HepG2 (cell line): Measurements from ENCODE around the gene CAMK4. TPM values are rescaled to one million over a fixed set of nuclear protein-coding genes. Genes with fewer than 3 reads are reported as not detected.

ENCODE experiments used
- ATAC-seq: fragments of 200-7000 bp; cut with Tn5 transposase; 3 replicates; pipeline ENCODE4 v1.9.1; 2020; ENCODE audit warnings: mild to moderate bottlenecking, moderate library complexity
- BruUV-seq: library from RNA; stranded (reverse); fragments of 400-500 nt; replicated peaks from 2 replicates; lab custom pipeline; 2021; lab: Mats Ljungman, UMichigan
- CTCF ChIA-PET: fragments of 300-600 bp; formaldehyde crosslinking; extraction: SDS; loops from one replicate; lab custom pipeline; 2021; ENCODE audit warnings: low total read pairs, inconsistent platforms, low intra/inter-chr PET ratio; lab: Yijun Ruan, JAX
- POLR2A ChIA-PET: fragments of 350-600 bp; sonication (Branson Sonifier 250); formaldehyde crosslinking; loops from one replicate; lab custom pipeline; 2020; ENCODE audit warnings: antibody characterized with exemption, inconsistent platforms; lab: Yijun Ruan, JAX
- DNase-seq: peaks from one replicate; pipeline ENCODE4 v3.0.0-alpha.2; 2015; ENCODE audit warnings: low spot score
- FAIRE-seq: peaks from 3 replicates; lab custom pipeline; 2011; peaks lifted over from hg19 to GRCh38; lab: Jason Lieb, UNC
- H2AFZ ChIP-seq: one replicate; pipeline ENCODE4 v1.6.1; 2011; ENCODE audit warnings: low read length, inconsistent platforms
- H3K27ac ChIP-seq: fragments of 300-600 bp; 3 replicates; pipeline ENCODE4 v1.8.0; 2011; ENCODE audit warnings: mixed run types, mild to moderate bottlenecking, mixed read lengths, low read length, inconsistent platforms; ENCODE audit not compliant: insufficient read depth; ENCODE audit errors: extremely low read length
- H3K27me3 ChIP-seq, 2 experiments: fragments of 200-600 bp in 1 of 2; 2 replicates in 1 of 2; 3 replicates in 1 of 2; pipeline versions ENCODE4 v1.6.0 to v1.8.0; 2011; ENCODE audit warnings: low read length in 2 of 2, mild to moderate bottlenecking in 2 of 2, moderate library complexity in 2 of 2, inconsistent platforms in 1 of 2; ENCODE audit not compliant: insufficient read depth in 2 of 2, control insufficient read depth in 1 of 2
- H3K36me3 ChIP-seq, 2 experiments: fragments of 200-600 bp in 1 of 2; replicated peaks in 1 of 2; 2 replicates in 1 of 2; 3 replicates in 1 of 2; pipeline versions ENCODE4 v1.5.1 to v1.8.0; 2011; ENCODE audit warnings: low read length in 2 of 2, inconsistent platforms in 1 of 2; ENCODE audit not compliant: insufficient read depth in 2 of 2, control insufficient read depth in 1 of 2
- H3K4me1 ChIP-seq: 2 replicates; pipeline ENCODE4 v1.5.1; 2012; ENCODE audit warnings: low read length, inconsistent platforms; ENCODE audit not compliant: insufficient read depth
- H3K4me2 ChIP-seq: 2 replicates; pipeline ENCODE4 v1.6.0; 2011; ENCODE audit warnings: low read depth, low read length, inconsistent platforms
- H3K4me3 ChIP-seq, 3 experiments: fragments of 200-600 bp in 1 of 3; sonication (generic), shearing (Covaris generic) in 1 of 3; replicated peaks in 1 of 3; 2 replicates each; pipeline ENCODE4 v1.5.1; 2011 to 2016; ENCODE audit warnings: low read length in 3 of 3, inconsistent platforms in 2 of 3, low read depth in 2 of 3, mild to moderate bottlenecking in 2 of 3, control low read depth in 1 of 3, mixed read lengths in 1 of 3; ENCODE audit not compliant: insufficient read depth in 1 of 3
- H3K79me2 ChIP-seq: one replicate; pipeline ENCODE4 v1.6.1; 2011; ENCODE audit warnings: low read length, inconsistent platforms; ENCODE audit not compliant: insufficient read depth
- H3K9ac ChIP-seq: 2 replicates; pipeline ENCODE4 v1.6.0; 2011; ENCODE audit warnings: mild to moderate bottlenecking, low read depth, low read length, inconsistent platforms; ENCODE audit not compliant: insufficient read depth
- H3K9me3 ChIP-seq: 2 replicates; pipeline ENCODE4 v1.5.1; 2012; ENCODE audit warnings: mild to moderate bottlenecking, low read length
- H4K20me1 ChIP-seq: 2 replicates; pipeline ENCODE4 v1.6.0; 2011; ENCODE audit warnings: inconsistent platforms, mild to moderate bottlenecking, low read length, moderate library complexity; ENCODE audit not compliant: insufficient read depth
- ATM ChIP-seq: fragments of 450-650 bp; IDR thresholded peaks from 2 replicates; pipeline ENCODE4 v1.7.1; 2017; ENCODE audit warnings: mild to moderate bottlenecking, borderline replicate concordance
- BRCA1 ChIP-seq: sonication (generic); formaldehyde crosslinking; IDR thresholded peaks from 2 replicates; pipeline ENCODE4 v1.4.0; 2020; ENCODE audit warnings: missing genetic modification reagents
- BRD4 ChIP-seq: sonication (generic); formaldehyde crosslinking; IDR thresholded peaks from 2 replicates; pipeline ENCODE4 v1.4.0; 2020; ENCODE audit warnings: missing genetic modification reagents
- FOXC1 ChIP-seq: sonication (generic); formaldehyde crosslinking; IDR thresholded peaks from 2 replicates; pipeline ENCODE4 v1.8.0; 2022; ENCODE audit warnings: mild to moderate bottlenecking, missing genetic modification reagents, borderline replicate concordance
- FOXO1 ChIP-seq: sonication (generic); formaldehyde crosslinking; IDR thresholded peaks from 2 replicates; pipeline ENCODE4 v1.4.0; 2020; ENCODE audit warnings: missing genetic modification reagents
- HMG20A ChIP-seq: IDR thresholded peaks from 2 replicates; pipeline ENCODE4 v1.6.1; 2016; ENCODE audit warnings: borderline replicate concordance
- MIXL1 ChIP-seq: IDR thresholded peaks from 2 replicates; pipeline ENCODE4 v1.6.1; 2016
- NFIC ChIP-seq: IDR thresholded peaks from 2 replicates; pipeline ENCODE4 v1.6.1; 2012; ENCODE audit warnings: mild to moderate bottlenecking, low read length, inconsistent platforms
- NFKBIZ ChIP-seq: IDR thresholded peaks from 2 replicates; pipeline ENCODE4 v1.6.1; 2018; ENCODE audit warnings: missing genetic modification reagents, missing compliant biosample characterization
- PITX1 ChIP-seq: sonication (generic); formaldehyde crosslinking; IDR thresholded peaks from 2 replicates; pipeline ENCODE4 v1.5.1; 2020; ENCODE audit warnings: mild to moderate bottlenecking, missing genetic modification reagents
- RARA ChIP-seq: IDR thresholded peaks from 2 replicates; pipeline ENCODE4 v1.6.1; 2016; ENCODE audit warnings: missing genetic modification reagents, missing compliant biosample characterization
- SETDB1 ChIP-seq: sonication (generic); formaldehyde crosslinking; IDR thresholded peaks from 2 replicates; pipeline ENCODE4 v1.5.1; 2020; ENCODE audit warnings: missing genetic modification reagents, mild to moderate bottlenecking, borderline replicate concordance
- ZNF205 ChIP-seq: IDR thresholded peaks from 2 replicates; pipeline ENCODE4 v1.6.1; 2018; ENCODE audit warnings: missing biosample characterization, missing genetic modification reagents
- ZNF746 ChIP-seq: sonication (generic); formaldehyde crosslinking; IDR thresholded peaks from 2 replicates; pipeline ENCODE4 v1.8.0; 2022; ENCODE audit warnings: mild to moderate bottlenecking, missing genetic modification reagents
- ZNF879 ChIP-seq: sonication (generic); formaldehyde crosslinking; IDR thresholded peaks from 2 replicates; pipeline ENCODE4 v1.8.1; 2023; ENCODE audit warnings: missing genetic modification reagents
- ZNF891 ChIP-seq: sonication (generic); formaldehyde crosslinking; IDR thresholded peaks from 2 replicates; pipeline ENCODE4 v1.5.0; 2020; ENCODE audit warnings: mild to moderate bottlenecking, missing genetic modification reagents
- WGBS: methylation state at CpG from one replicate; pipeline ENCODE4 v1.1.6; 2017; ENCODE audit warnings: low lambda C conversion rate; 5-methylcytosine and 5-hydroxymethylcytosine counted together
- in situ Hi-C: cut with HindIII; loops from 2 replicates; pipeline ENCODE4 v1.10.0; 2017; ENCODE audit warnings: low pct_unique_long_range_greater_than_20kb; ENCODE audit not compliant: extremely low pct_ligation_motif_present
- intact Hi-C: fragments of 100-400 bp; cut with micrococcal nuclease; formaldehyde crosslinking; loops from one replicate; pipeline ENCODE4 v1.10.0; 2022; ENCODE audit not compliant: unreplicated experiment
- polyA plus RNA-seq, 8 experiments: library from polyadenylated mRNA; depleted of rRNA in 3 of 8; stranded (reverse) in 7 of 8; unstranded in 1 of 8; fragments of >200 nt; fragmentation: Illumina TruSeq in 4 of 8; extraction: Trizol in 4 of 8; gene quantifications; 2 replicates each; pipeline versions ENCODE4 v1.2.1 to v1.2.3, GENCODE V29; 2011 to 2016; ENCODE audit warnings: low read depth in 4 of 8, missing spikeins in 1 of 8, mixed read lengths in 1 of 8; ENCODE audit not compliant: insufficient read depth in 1 of 8
- total RNA-seq, 5 experiments: library from RNA; depleted of rRNA; stranded (reverse); fragments of >200 nt; fragmentation: Illumina TruSeq; extraction: Trizol; gene quantifications; 2 replicates each; pipeline ENCODE4 v1.2.3, GENCODE V29; 2016; ENCODE audit warnings: low read depth in 1 of 5
- TF ChIP-seq, protein P1 (sequence below), 2 experiments: fragments of 450-650 bp in 1 of 2; sonication (generic) in 1 of 2; formaldehyde crosslinking in 1 of 2; IDR thresholded peaks; 2 replicates each; pipeline versions ENCODE4 v1.6.1 to v1.8.0; 2016 to 2022; ENCODE audit warnings: antibody characterized with exemption in 1 of 2, mild to moderate bottlenecking in 1 of 2, missing genetic modification reagents in 1 of 2

The CAMK4 gene
- total and polyA plus RNA-seq, 2 of the 13 experiments (the other 11 are each of a cell fraction or from before 2014, with no cell fraction given), result not detected

DNA sequence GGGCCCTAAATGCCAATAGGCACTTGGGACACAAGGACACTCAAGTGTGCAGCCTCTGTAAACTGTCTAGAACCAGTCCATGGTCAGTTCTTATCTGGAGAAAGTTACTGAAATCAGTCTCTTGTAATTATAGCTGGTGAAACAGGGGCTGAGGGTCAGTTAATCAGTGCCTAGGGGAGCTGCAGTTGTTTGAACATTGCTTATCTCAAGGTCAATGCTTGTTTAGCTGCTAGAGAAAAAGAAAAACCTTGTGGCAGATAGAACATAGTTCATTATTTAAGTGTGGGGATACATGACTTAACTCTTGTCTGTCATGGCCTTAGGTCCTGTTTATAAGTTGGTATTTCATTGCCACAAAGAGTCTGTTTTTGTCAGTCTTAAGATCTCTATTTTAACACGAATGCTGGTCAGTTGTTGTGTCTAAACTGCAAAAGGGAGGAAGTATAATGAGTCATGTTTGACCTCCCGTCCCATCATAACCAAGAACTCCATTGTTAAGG lies 180.1 kb downstream of the CAMK4 start:
- Histone ChIP-seq H3K9ac (no peak overlapping the region), H3K9me3 (peaks cover 8% of the 10 kb centered on the region; the same call in 1 of the 2 replicates), H3K4me1 (peaks cover 20% of the 10 kb centered on the region), H3K79me2 (no peaks in the 10 kb centered on the region), H3K27ac (no peak overlapping the region), H3K4me3 (peak overlapping the region in 1 of 3 experiments; percentile 13; a peak in 1 of 6 replicates), H3K27me3 (no peaks in the 10 kb centered on the region; a peak in 1 of 5 replicates), H4K20me1 (no peaks in the 10 kb centered on the region), H3K36me3 (no peaks in the 10 kb centered on the region), H3K4me2 (peak overlapping the region; percentile 48), H2AFZ (no peak overlapping the region)
- CTCF ChIA-PET, result no interaction called here
- FAIRE-seq (peak; percentile 92), DNase-seq (peak; percentile 74), ATAC-seq (peak; percentile 99)
- WGBS, result 3% methylated on average over 2 of the region's 2 CpGs
- no TSS peak for BruUV-seq
- intact Hi-C loops (loop anchor here (10.0 kb wide), 1 partner anchor 670 kb away; the partner anchor contains the start of gene SLC25A46), in situ Hi-C loops (no loop called here)
- POLR2A ChIA-PET, result interaction anchor here (1.1 kb wide), 1 partner anchor 756 kb away, joined by 4 read pairs; no protein-coding TSS in a partner anchor
- peak; percentile 92 for TF ChIP-seq PITX1 (CRISPR knock-in tag)
- TF ChIP-seq, protein P1, sequence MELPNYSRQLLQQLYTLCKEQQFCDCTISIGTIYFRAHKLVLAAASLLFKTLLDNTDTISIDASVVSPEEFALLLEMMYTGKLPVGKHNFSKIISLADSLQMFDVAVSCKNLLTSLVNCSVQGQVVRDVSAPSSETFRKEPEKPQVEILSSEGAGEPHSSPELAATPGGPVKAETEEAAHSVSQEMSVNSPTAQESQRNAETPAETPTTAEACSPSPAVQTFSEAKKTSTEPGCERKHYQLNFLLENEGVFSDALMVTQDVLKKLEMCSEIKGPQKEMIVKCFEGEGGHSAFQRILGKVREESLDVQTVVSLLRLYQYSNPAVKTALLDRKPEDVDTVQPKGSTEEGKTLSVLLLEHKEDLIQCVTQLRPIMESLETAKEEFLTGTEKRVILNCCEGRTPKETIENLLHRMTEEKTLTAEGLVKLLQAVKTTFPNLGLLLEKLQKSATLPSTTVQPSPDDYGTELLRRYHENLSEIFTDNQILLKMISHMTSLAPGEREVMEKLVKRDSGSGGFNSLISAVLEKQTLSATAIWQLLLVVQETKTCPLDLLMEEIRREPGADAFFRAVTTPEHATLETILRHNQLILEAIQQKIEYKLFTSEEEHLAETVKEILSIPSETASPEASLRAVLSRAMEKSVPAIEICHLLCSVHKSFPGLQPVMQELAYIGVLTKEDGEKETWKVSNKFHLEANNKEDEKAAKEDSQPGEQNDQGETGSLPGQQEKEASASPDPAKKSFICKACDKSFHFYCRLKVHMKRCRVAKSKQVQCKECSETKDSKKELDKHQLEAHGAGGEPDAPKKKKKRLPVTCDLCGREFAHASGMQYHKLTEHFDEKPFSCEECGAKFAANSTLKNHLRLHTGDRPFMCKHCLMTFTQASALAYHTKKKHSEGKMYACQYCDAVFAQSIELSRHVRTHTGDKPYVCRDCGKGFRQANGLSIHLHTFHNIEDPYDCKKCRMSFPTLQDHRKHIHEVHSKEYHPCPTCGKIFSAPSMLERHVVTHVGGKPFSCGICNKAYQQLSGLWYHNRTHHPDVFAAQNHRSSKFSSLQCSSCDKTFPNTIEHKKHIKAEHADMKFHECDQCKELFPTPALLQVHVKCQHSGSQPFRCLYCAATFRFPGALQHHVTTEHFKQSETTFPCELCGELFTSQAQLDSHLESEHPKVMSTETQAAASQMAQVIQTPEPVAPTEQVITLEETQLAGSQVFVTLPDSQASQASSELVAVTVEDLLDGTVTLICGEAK (IDR thresholded peaks at IDR 0.05), result no peak
- TF ChIP-seq, protein P1 (CRISPR knock-in tag; IDR thresholded peaks at IDR 0.05), result no peak
- peak; percentile 55; the same call in 1 of the 2 replicates for TF ChIP-seq FOXO1 (CRISPR knock-in tag)
- peak; percentile 37; the same call in 1 of the 2 replicates for TF ChIP-seq RARA (CRISPR knock-in tag)
- no peak for TF ChIP-seq ATM
- no peak for TF ChIP-seq ZNF746 (CRISPR knock-in tag)
- TF ChIP-seq FOXC1 (CRISPR knock-in tag), result no peak
- TF ChIP-seq BRD4, result no peak
- TF ChIP-seq SETDB1, result no peak
- no peak for TF ChIP-seq BRCA1 (CRISPR knock-in tag)
- TF ChIP-seq ZNF205 (CRISPR knock-in tag), result peak; percentile 64; the same call in 1 of the 2 replicates
- 0 out of 2 replicates have a peak, but pooled peaks have one; percentile 44 for TF ChIP-seq NFIC
- peak; percentile 77; the same call in 1 of the 2 replicates for TF ChIP-seq HMG20A (CRISPR knock-in tag)
- no peak for TF ChIP-seq ZNF891
- TF ChIP-seq NFKBIZ (CRISPR knock-in tag), result no peak
- peak; percentile 84 for TF ChIP-seq MIXL1 (CRISPR knock-in tag)
- no peak for TF ChIP-seq ZNF879
